WI38 (cell line): Measurements from ENCODE around the gene SLC2A14.
"Not testable (repeated sequence)": the region's sequence is repeated elsewhere in the genome, so short reads cannot be mapped to it uniquely, and the experiment has no call there.

ENCODE experiments used
- H3K4me3 ChIP-seq: 2 replicates; pipeline ENCODE4 v1.5.1; 2011; ENCODE audit warnings: low read depth, mild to moderate bottlenecking, control low read depth, low read length
- CTCF ChIP-seq: IDR thresholded peaks from 2 replicates; pipeline ENCODE4 v1.5.1; 2012; ENCODE audit warnings: low read depth, mild to moderate bottlenecking, control low read depth, low read length

The SLC2A14 gene

GRCh38 chr12:7787574-7788293 is 85.0 kb downstream of the SLC2A14 start:
- no peak overlapping the region for H3K4me3 ChIP-seq
- TF ChIP-seq CTCF: no peak

GRCh38 chr12:7784701-7785100 is 88.0 kb downstream of the SLC2A14 start:
- H3K4me3 ChIP-seq: no peak overlapping the region
- no peak for TF ChIP-seq CTCF

GRCh38 chr12:7783433-7783832 is 89.3 kb downstream of the SLC2A14 start:
- not testable (repeated sequence) for H3K4me3 ChIP-seq

- no peak for TF ChIP-seq CTCF
- H3K4me3 ChIP-seq: no peak overlapping the region
Measured at GRCh38 chr12:7782055-7782454, 90.7 kb downstream of the SLC2A14 start.

GRCh38 chr12:7781274-7781673 is 91.4 kb downstream of the SLC2A14 start:
- H3K4me3 ChIP-seq: no peak overlapping the region

GRCh38 chr12:7769999-7770398 is 102.7 kb downstream of the SLC2A14 start:
- TF ChIP-seq CTCF: no peak
- no peak overlapping the region for H3K4me3 ChIP-seq

More at GRCh38 chr12:7781274-7781673, 91.4 kb downstream of the SLC2A14 start:
- no peak for TF ChIP-seq CTCF
